ENCODE results near the gene INO80. TPM values are rescaled to one million over a fixed set of nuclear protein-coding genes. Genes with fewer than 3 reads are reported as not detected.

INO80 gene
- total RNA-seq, 2 donors from 2014 or later: 27.2 to 64.4 TPM

DNA sequence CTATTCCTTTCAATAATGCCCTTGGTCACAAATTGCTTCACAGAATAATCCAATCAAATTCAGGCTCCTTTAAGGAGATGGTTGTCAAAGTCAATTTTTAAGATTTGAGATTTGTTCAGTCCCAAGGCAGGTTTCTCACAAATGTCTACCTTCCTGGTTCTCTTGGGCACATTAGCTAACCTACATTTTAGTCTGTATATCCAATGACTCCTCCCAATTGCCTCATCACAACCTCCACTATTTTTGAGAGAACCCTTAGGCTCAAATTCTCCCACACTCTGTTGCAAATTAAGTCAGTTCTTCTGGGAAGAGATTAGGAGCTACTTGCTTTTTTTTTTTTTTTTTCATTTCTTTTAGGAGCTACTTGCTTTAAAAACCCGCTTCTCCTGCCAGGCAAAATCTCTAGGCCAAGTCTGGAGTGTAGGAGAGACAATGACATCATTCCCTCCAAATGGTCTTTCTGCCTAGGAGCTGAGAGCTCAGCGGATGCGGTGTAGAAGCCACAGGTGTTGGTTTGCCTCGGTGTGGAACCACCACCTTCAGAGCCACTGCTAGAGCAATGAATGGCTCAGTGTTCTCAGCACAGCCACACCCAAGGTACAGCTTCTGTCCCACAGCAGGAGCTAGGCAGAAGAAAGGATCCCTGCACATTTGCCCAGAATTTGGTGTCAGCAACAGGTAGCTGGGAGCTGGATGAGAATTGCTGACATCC, 10.0 kb upstream of the INO80 start:
- Histone ChIP-seq H3K36me3 (no peaks in the 10 kb centered on the region), H3K27me3 (replicated peaks; ENCODE audit: insufficient read depth) (no peaks in the 10 kb centered on the region), H3K4me1 (ENCODE audit: control insufficient read depth in 1 of 2, low read depth in 2 of 2) (no peaks in the 10 kb centered on the region), H3K9me3 (peaks cover 5% of the 10 kb centered on the region), H3K4me3 (no peak overlapping the region), H3K27ac (no peak overlapping the region)
- TF ChIP-seq, protein P1, sequence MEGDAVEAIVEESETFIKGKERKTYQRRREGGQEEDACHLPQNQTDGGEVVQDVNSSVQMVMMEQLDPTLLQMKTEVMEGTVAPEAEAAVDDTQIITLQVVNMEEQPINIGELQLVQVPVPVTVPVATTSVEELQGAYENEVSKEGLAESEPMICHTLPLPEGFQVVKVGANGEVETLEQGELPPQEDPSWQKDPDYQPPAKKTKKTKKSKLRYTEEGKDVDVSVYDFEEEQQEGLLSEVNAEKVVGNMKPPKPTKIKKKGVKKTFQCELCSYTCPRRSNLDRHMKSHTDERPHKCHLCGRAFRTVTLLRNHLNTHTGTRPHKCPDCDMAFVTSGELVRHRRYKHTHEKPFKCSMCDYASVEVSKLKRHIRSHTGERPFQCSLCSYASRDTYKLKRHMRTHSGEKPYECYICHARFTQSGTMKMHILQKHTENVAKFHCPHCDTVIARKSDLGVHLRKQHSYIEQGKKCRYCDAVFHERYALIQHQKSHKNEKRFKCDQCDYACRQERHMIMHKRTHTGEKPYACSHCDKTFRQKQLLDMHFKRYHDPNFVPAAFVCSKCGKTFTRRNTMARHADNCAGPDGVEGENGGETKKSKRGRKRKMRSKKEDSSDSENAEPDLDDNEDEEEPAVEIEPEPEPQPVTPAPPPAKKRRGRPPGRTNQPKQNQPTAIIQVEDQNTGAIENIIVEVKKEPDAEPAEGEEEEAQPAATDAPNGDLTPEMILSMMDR (IDR thresholded peaks at IDR 0.05): no peak
- ATAC-seq (ENCODE audit: insufficient number of reproducible peaks, low FRiP score, low read depth): no peak
- no peak for DNase-seq (ENCODE audit: low spot score)

DNA sequence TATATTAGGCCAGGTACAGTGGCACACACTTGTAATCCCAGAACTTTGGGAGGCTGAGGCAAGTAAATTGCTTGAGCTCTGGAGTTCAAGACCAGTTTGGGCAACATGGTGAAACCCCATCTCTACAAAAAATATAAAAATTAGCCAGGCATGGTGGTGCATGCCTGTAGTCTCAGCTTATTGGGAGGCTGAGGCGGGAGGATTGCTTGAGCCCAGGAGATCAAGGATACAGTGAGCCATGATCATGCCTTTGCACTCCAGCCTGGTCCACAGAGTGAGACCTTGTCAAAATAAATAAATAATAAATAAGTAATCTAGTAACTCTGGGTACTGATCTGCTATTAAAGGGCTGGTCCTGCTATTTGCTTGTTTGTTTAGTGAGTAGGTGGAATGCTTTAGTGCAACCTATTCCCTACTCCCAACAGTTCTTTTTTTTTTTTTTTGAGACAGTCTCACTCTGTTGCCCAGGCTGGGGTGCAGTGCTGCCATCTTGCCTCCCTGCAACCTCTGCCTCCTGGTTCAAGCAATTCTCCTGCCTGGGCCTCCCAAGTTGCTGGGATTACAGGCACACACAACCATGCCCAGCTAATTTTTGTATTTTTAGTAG, 9.1 kb upstream of the INO80 start:
- TF ChIP-seq, protein P1 (IDR thresholded peaks at IDR 0.05): no peak
- Histone ChIP-seq H3K4me3 (no peak overlapping the region), H3K27me3 (replicated peaks; ENCODE audit: insufficient read depth) (no peaks in the 10 kb centered on the region), H3K4me1 (ENCODE audit: control insufficient read depth in 1 of 2, low read depth in 2 of 2) (no peaks in the 10 kb centered on the region), H3K36me3 (no peaks in the 10 kb centered on the region), H3K27ac (no peak overlapping the region), H3K9me3 (no peaks in the 10 kb centered on the region)
- ATAC-seq (ENCODE audit: insufficient number of reproducible peaks, low FRiP score, low read depth) (no peak), DNase-seq (ENCODE audit: low spot score) (no peak)

DNA sequence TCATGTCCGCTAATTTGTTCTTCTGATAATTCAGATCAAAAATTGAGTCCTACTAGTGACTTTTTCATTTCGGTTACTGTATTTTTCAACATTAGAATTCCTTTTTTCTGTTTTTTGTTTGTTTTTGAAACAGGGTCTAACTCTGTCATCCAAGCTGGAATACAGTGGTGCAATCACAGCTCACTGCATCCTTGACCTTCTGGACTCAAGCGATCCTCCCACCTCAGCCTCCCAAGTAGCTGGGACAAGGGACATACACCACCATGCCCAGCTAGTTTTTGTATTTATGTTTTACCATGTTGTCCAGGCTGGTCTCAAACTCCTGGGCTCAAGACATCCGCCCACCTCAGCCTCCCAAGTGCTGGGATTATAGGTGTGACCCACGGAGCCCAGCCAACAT, 8.0 kb upstream of the INO80 start:
- H3K36me3 ChIP-seq: no peaks in the 10 kb centered on the region
- no peak for DNase-seq (ENCODE audit: low spot score)
- TF ChIP-seq, protein P1 (IDR thresholded peaks at IDR 0.05): no peak
- H3K9me3 ChIP-seq: no peaks in the 10 kb centered on the region
- ATAC-seq (ENCODE audit: insufficient number of reproducible peaks, low FRiP score, low read depth): no peak
- H3K27ac ChIP-seq: no peak overlapping the region
- H3K4me3 ChIP-seq: no peak overlapping the region
- H3K27me3 ChIP-seq (replicated peaks; ENCODE audit: insufficient read depth): no peaks in the 10 kb centered on the region
- H3K4me1 ChIP-seq (ENCODE audit: control insufficient read depth in 1 of 2, low read depth in 2 of 2): no peaks in the 10 kb centered on the region

DNA sequence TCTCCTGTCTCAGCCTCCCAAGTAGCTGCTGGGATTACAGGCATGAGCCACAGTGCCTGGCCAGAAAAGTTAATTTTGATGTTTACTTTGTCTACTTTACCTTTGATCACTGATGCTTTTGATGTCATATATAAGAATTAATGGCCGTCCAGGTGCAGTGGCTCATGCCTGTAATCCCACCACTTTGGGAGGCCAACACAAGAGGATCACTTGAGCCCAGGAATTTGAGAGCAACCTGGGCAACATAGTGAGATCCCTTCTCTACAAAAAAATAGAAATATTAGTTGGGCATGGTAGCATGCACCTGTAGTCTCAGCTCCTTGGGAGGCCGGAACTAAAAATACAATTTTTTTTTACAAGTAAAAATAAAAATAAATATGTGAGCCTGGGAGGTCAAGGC, 6.8 kb upstream of the INO80 start:
- H3K4me1 ChIP-seq (ENCODE audit: control insufficient read depth in 1 of 2, low read depth in 2 of 2): no peaks in the 10 kb centered on the region
- no peak for DNase-seq (ENCODE audit: low spot score)
- no peaks in the 10 kb centered on the region for H3K36me3 ChIP-seq
- H3K27me3 ChIP-seq (replicated peaks; ENCODE audit: insufficient read depth): no peaks in the 10 kb centered on the region
- ATAC-seq (ENCODE audit: insufficient number of reproducible peaks, low FRiP score, low read depth): no peak
- no peak overlapping the region for H3K27ac ChIP-seq
- H3K9me3 ChIP-seq: no peaks in the 10 kb centered on the region
- H3K4me3 ChIP-seq: no peak overlapping the region
- TF ChIP-seq, protein P1 (IDR thresholded peaks at IDR 0.05): no peak

DNA sequence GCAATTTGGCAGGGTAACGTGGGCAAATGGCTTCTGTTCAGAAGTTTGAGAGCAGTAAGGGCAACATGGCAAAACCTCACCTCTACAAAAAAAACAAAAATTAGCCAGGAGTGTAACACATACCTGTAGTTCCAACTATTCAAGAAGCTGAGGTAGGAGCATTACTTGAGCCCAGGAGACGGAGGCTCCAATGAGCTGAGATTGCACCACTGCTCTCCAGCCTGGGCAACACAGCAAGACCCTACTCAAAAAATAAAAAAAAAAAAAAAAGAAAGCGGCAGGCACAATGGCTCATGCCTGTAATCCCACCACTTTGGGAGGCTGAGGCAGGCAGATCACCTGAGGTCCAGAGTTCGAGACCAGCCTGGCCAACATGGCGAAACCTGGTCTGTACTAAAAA, 5.9 kb upstream of the INO80 start:
- no peak for ATAC-seq (ENCODE audit: insufficient number of reproducible peaks, low FRiP score, low read depth)
- Histone ChIP-seq H3K36me3 (no peaks in the 10 kb centered on the region), H3K27me3 (replicated peaks; ENCODE audit: insufficient read depth) (no peaks in the 10 kb centered on the region), H3K4me1 (ENCODE audit: control insufficient read depth in 1 of 2, low read depth in 2 of 2) (peaks cover 0 to 2% of the 10 kb centered on the region in 2 donors), H3K4me3 (no peak overlapping the region), H3K27ac (no peak overlapping the region), H3K9me3 (no peaks in the 10 kb centered on the region)
- no peak for DNase-seq (ENCODE audit: low spot score)
- TF ChIP-seq, protein P1 (IDR thresholded peaks at IDR 0.05): no peak
